GM21825 (cell line): ENCODE data around the gene TSGA10.
"Not testable (repeated sequence)": the region's sequence is repeated elsewhere in the genome, so short reads cannot be mapped to it uniquely, and the experiment has no call there.

ENCODE experiments used
- ATAC-seq: cut with Tn5 transposase; IDR thresholded peaks from one replicate; pipeline ENCODE4 v1.9.1; 2021; ENCODE audit warnings: mild to moderate bottlenecking, moderate library complexity; ENCODE audit not compliant: unreplicated experiment

Gene TSGA10

GRCh38 chr2:99154643-99155536, at the start of gene TSGA10, which contains the start of gene LIPT1:
TSS of gene TSGA10 (minus strand) at chr2:99154942. CDS start at chr2:99109439, 45,503 bp downstream.
TSS of gene LIPT1 (plus strand) at chr2:99154967. CDS start at chr2:99161958, 6,991 bp downstream.
- peak; percentile 94 for ATAC-seq

DNA sequence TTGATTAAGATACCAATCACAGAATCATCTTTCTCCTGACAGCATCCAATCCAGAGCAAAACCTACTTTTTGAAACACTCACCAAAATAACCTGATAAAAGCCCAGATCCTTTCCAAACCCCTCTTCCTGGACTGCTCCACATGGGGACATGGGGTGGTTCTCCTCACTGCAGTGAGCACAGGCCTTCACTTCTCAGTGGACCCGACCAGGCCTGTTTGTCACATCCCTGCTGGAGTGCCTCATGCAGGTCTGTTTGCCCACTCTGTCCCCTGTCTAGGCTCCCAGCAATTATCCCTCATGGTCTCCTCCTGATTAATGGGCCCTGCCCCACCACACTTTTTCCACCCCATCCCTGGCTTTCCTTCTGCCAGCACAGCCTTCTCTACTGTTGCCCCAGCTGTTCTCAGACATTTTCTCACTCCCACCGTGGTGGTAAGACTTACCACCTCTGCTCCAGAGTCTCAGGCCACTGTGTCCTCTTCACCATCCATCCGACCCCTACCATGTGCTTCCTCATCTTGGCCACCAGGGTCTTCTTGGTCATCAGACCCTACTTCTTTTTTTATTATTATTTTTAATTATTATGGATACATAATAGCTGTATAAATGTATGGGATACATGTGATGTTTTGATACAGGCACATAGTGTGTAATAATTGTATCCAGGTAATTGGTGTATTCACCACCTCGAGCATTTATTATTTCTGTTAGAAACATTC, 47.4 kb upstream of the TSGA10 start:
- ATAC-seq, result no peak

DNA sequence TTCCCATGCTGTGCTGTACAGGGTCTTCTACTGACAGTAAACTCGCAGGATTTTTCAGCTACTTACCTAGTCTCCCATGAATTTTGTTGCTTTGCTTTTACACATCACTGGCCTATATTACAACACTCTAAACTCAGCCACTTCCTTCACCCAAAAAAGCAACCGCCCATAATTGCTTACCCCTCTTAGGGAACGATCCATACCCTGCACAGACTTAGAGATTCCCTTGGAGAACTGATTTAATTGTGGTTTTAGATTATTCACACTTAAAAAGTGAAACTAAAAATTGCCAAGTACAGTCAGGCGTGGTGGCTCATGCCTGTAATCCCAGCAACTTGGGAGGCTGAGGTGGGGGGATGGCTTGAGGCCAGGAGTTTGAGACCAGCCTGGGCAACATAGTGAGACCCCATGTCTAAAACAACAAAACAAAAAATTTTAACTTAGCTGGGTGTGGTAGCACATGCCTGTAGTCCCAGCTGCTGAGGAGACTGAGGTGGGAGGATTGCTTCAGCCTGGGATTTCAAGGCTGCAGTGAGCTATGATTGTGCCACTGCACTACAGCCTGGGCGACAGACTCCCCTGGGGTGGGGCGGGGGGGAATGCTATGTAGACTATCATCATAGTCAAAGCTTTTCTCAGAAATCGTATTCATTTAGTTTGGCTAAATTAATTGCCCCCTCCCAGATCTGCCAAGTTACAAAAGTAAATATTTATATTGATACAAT, 45.5 kb upstream of the TSGA10 start:
- no peak for ATAC-seq

- no peak for ATAC-seq
Measured at GRCh38 chr2:99198103-99198841, 43.5 kb upstream of the TSGA10 start.

GRCh38 chr2:99192364-99192763, 37.6 kb upstream of the TSGA10 start:
- not testable (repeated sequence) for ATAC-seq

GRCh38 chr2:99190548-99190947, 35.8 kb upstream of the TSGA10 start:
- ATAC-seq, result no peak

DNA sequence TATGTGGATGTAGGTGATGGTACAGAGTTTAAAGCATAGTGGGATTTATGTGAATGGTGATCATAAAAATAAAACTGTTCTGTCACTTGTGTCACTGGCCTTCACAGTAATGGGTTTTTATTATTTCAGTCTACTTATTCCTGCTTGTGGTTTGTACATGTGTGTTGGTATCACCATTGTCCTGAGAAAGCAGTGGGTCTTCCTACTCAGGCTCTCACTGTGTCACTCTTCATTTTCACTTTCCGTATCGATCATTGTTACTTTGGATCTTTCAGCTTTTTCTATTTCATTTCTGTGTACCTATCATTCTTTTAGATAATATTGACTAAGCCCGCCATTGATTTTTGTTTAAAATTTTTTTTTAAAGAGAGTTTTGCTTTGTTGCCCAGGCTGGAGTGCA, 33.6 kb upstream of the TSGA10 start:
- ATAC-seq, result no peak

DNA sequence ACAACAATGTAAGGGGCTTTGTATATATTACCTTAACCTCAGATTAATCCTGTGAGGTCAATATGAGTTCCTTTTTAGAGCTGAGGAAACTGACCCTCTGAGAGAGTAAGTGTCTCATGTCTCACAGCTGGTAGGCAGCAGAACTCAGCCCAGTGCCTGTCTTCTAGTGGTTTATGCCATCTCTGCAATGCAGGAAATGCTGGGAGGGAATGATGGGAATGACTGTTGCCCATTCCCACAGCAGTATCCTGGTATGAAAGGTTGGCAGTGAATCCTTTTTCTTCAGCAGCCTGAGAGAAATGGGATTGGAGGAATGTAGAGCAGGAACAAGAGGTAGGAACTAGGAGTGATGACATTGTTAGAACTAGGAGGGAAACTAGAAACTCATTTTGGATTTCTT, 32.3 kb upstream of the TSGA10 start:
- ATAC-seq, result no peak

- no peak for ATAC-seq
Measured at GRCh38 chr2:99184811-99185210, 30.1 kb upstream of the TSGA10 start.

- no peak for ATAC-seq
Measured at GRCh38 chr2:99183025-99183424, 28.3 kb upstream of the TSGA10 start.

DNA sequence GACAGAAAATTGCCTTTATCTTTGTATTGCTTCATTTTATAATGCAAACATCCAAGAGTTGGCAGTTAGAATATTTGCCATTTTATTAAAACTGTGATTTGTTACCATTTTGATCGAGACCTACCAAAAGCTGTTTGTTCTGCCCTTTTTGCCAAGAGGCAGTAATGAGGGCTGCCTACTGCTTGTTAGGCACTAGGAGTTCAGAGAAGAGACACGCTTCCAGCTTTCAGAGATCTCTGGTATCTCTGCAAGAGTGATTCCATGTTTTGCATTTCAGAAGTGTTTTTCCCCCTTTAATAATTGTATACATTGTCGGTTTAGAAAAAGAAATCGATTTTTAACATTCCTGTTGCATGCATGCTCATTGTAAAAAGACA, 26.9 kb upstream of the TSGA10 start:
- no peak for ATAC-seq

GRCh38 chr2:99180755-99181623, 26.2 kb upstream of the TSGA10 start, which contains the start of the genes MITD1 and MRPL30:
TSS of gene MITD1 (minus strand) at chr2:99181058. CDS start at chr2:99180981, 77 bp downstream.
TSS of gene MRPL30 (plus strand) at chr2:99181184. CDS start at chr2:99186204, 5,020 bp downstream.
- peak; percentile 83 for ATAC-seq

GRCh38 chr2:99171377-99172140, 16.8 kb upstream of the TSGA10 start:
- no peak for ATAC-seq

DNA sequence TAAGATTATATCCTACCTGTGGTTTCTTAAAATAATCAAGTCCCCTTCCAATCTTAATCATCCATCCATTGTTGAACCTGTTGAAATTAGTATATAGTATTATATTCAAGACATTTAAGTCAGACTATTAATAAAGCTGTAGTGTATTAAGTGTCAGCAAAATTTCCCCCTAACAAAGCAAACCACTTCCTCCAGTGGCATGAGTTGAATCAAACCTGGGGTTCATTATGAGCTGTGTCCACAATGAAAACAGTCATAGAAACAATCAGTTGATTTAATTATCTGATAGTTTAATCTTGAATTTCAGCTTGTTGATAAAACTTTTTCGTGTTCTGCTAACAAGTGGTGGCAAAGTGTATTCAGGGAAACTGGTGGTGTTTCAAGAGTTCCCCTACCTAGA, 14.8 kb upstream of the TSGA10 start:
- ATAC-seq, result no peak

DNA sequence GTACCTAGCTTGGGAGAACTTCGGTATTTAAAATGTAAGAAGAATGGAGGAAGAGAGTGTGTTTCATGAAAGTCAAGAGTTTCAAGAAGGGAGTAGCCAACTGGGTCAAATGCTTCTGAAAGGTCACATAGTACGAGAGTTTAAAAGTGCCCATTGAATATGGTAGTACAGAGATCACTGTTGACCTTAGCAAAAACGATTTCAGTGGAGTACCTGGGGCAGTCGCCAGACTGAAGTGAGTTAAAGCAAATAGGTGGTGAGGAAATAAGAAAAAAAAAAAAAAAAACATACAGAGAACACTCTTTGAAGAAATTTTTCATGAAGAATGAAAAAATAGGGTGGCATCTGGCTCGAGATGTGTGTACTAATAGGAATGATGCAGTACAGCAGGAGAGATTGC, 11.5 kb upstream of the TSGA10 start:
- no peak for ATAC-seq

GRCh38 chr2:99159594-99159993, 4.9 kb upstream of the TSGA10 start:
- no peak for ATAC-seq

- no peak for ATAC-seq
Measured at GRCh38 chr2:99158599-99158998, 3.9 kb upstream of the TSGA10 start.

- no peak for ATAC-seq
Measured at GRCh38 chr2:99156891-99157290, 2.1 kb upstream of the TSGA10 start.
